Measurements from ENCODE around the gene ALOX12B. TPM values are rescaled to one million over a fixed set of nuclear protein-coding genes. Genes with fewer than 3 reads are reported as not detected.

ALOX12B gene
- total RNA-seq, 1 donor from 2014 or later = not detected

DNA sequence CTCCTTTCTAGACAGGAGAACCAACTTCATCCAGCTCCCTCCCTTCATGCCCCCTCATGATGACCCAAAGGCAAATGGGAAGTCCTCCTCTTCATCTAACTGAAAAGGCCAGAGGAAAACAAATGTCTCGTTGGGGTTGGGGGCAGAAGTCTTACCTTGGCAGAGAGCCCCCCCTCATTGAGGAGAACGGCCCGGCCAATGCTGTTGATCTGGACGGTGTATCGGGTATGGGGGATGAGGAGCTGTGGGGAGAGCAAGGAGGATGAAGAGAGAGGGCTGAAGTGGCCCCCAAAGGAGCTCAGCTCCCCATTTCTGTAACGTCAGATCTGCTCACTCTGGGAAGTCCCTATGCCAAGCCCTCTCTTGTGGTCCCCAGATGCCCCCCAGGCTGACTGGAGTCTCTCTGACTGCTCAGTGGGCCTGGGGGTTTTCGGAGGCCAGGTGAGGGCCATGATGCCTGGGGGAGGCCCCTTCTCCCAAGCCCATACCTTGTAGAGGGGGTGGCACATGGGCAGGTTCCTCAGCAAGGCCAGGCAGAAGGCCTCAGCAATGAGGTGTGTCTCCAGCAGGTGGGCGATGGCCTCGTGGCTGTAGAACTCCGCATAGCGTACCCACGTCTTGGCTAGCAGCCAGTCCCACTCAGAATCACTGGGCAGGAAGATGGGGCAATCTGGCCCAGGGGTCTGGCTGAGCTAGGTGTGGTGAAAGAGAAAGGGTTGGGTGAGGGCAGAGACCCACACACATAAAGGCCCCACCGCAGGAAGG, 10.8 kb downstream of the ALOX12B start:
- Mint-ChIP-seq H3K27ac (no peak overlapping the region), H3K36me3 (no peaks in the 10 kb centered on the region), H3K4me3 (no peak overlapping the region), H3K4me1 (ENCODE audit: unreplicated experiment) (peaks cover 8% of the 10 kb centered on the region), H3K27me3 (peaks cover 89% of the 10 kb centered on the region), H3K9me3 (no peaks in the 10 kb centered on the region)
- no peak for DNase-seq (ENCODE audit: extremely low spot score, unreplicated experiment)
- TF ChIP-seq, protein P1, sequence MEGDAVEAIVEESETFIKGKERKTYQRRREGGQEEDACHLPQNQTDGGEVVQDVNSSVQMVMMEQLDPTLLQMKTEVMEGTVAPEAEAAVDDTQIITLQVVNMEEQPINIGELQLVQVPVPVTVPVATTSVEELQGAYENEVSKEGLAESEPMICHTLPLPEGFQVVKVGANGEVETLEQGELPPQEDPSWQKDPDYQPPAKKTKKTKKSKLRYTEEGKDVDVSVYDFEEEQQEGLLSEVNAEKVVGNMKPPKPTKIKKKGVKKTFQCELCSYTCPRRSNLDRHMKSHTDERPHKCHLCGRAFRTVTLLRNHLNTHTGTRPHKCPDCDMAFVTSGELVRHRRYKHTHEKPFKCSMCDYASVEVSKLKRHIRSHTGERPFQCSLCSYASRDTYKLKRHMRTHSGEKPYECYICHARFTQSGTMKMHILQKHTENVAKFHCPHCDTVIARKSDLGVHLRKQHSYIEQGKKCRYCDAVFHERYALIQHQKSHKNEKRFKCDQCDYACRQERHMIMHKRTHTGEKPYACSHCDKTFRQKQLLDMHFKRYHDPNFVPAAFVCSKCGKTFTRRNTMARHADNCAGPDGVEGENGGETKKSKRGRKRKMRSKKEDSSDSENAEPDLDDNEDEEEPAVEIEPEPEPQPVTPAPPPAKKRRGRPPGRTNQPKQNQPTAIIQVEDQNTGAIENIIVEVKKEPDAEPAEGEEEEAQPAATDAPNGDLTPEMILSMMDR (conservative IDR thresholded peaks at IDR 0.05) = no peak

- Mint-ChIP-seq H3K36me3 (no peaks in the 10 kb centered on the region), H3K27ac (no peak overlapping the region), H3K4me3 (no peak overlapping the region), H3K27me3 (peaks cover 91% of the 10 kb centered on the region), H3K9me3 (no peaks in the 10 kb centered on the region), H3K4me1 (ENCODE audit: unreplicated experiment) (peaks cover 8% of the 10 kb centered on the region)
- no peak for DNase-seq (ENCODE audit: extremely low spot score, unreplicated experiment)
- TF ChIP-seq, protein P1 (conservative IDR thresholded peaks at IDR 0.05) = no peak
These were observed 11.8 kb downstream of the ALOX12B start for GRCh38 chr17:8075574-8076342.

DNA sequence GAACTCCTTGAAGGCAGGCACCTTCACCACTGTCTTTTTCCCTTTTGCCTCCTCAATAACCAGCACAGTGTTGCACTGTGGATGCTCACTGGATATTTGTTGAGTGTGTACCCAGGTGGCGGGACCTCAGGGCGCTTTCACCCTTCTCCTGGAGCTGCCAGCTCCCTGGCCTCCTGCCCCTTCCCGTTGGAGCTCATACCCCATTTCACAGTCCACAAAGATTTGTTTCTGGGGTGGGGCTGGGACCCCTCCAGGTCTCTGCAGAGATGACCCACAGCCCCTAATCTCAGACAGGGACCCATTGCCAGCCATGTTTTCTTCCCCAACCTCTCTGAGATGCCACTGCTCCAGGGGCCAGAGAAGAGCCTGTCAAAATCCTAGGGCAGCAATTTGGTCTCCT, 12.4 kb downstream of the ALOX12B start:
- no peak for DNase-seq (ENCODE audit: extremely low spot score, unreplicated experiment)
- no peaks in the 10 kb centered on the region for H3K9me3 Mint-ChIP-seq
- peaks cover 92% of the 10 kb centered on the region for H3K27me3 Mint-ChIP-seq
- peaks cover 8% of the 10 kb centered on the region for H3K4me1 Mint-ChIP-seq (ENCODE audit: unreplicated experiment)
- no peak overlapping the region for H3K27ac Mint-ChIP-seq
- no peak overlapping the region for H3K4me3 Mint-ChIP-seq
- H3K36me3 Mint-ChIP-seq = no peaks in the 10 kb centered on the region
- TF ChIP-seq, protein P1 (conservative IDR thresholded peaks at IDR 0.05) = no peak

DNA sequence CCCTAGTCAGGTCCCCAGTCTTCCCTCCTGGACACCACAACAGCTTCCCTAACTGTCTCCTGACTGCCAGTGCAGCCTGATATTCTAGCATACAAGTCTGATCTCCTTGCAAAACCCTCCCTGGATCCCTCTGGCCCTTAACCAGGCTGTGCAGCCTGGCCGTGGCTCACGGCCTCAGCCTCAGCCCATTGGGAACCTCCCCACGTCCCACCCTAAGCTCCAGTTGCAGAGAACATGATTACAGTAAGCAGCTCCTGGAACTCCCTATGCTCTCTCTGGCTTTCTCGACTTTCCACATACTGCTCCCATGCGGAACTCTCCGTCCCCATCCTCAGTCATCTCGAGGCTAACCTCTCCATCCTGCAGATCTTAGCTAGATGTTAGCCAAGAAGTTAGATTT, 13.0 kb downstream of the ALOX12B start:
- no peak overlapping the region for H3K27ac Mint-ChIP-seq
- peaks cover 92% of the 10 kb centered on the region for H3K27me3 Mint-ChIP-seq
- no peaks in the 10 kb centered on the region for H3K36me3 Mint-ChIP-seq
- no peaks in the 10 kb centered on the region for H3K9me3 Mint-ChIP-seq
- no peak for DNase-seq (ENCODE audit: extremely low spot score, unreplicated experiment)
- H3K4me1 Mint-ChIP-seq (ENCODE audit: unreplicated experiment) = peaks cover 8% of the 10 kb centered on the region
- H3K4me3 Mint-ChIP-seq = no peak overlapping the region
- TF ChIP-seq, protein P1 (conservative IDR thresholded peaks at IDR 0.05) = no peak

- H3K4me1 Mint-ChIP-seq (ENCODE audit: unreplicated experiment) = peaks cover 8% of the 10 kb centered on the region
- H3K27ac Mint-ChIP-seq = no peak overlapping the region
- H3K27me3 Mint-ChIP-seq = peaks cover 94% of the 10 kb centered on the region
- peak overlapping the region; percentile 82 for H3K4me3 Mint-ChIP-seq
- H3K9me3 Mint-ChIP-seq = no peaks in the 10 kb centered on the region
- TF ChIP-seq, protein P1 (conservative IDR thresholded peaks at IDR 0.05) = peak; percentile 92
- no peaks in the 10 kb centered on the region for H3K36me3 Mint-ChIP-seq
- peak; percentile 80 for DNase-seq (ENCODE audit: extremely low spot score, unreplicated experiment)
These were observed 13.7 kb downstream of the ALOX12B start for GRCh38 chr17:8073627-8074484.

Measured in type B pancreatic cell (in vitro differentiated cells).